ENCODE data around the gene ZHX3. TPM values are rescaled to one million over a fixed set of nuclear protein-coding genes. Genes with fewer than 3 reads are reported as not detected.

The ZHX3 gene
- total RNA-seq, 1 experiment from 2014 or later = 9.6 TPM

GRCh38 chr20:41137614-41138474 is 179.7 kb downstream of the ZHX3 start (continued):
- TF ChIP-seq E2F1 (CRISPR knock-in tag; IDR thresholded peaks at IDR 0.05) = peak; percentile 27; the same call in 1 of the 2 replicates
- TF ChIP-seq, protein P1, sequence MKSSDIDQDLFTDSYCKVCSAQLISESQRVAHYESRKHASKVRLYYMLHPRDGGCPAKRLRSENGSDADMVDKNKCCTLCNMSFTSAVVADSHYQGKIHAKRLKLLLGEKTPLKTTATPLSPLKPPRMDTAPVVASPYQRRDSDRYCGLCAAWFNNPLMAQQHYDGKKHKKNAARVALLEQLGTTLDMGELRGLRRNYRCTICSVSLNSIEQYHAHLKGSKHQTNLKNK (CRISPR knock-in tag; IDR thresholded peaks at IDR 0.05) = no peak
- TF ChIP-seq GRHL2 (CRISPR knock-in tag; IDR thresholded peaks at IDR 0.05; ENCODE audit: insufficient replicate concordance, severe bottlenecking) = no peak
- TF ChIP-seq ZNF396 (CRISPR knock-in tag; IDR thresholded peaks at IDR 0.05; ENCODE audit: borderline replicate concordance) = no peak
- TF ChIP-seq HMGXB4 (CRISPR knock-in tag; IDR thresholded peaks at IDR 0.05) = no peak
- no peak for TF ChIP-seq PRDM15 (CRISPR knock-in tag; IDR thresholded peaks at IDR 0.05)
- no peak; the same call in 1 of the 2 replicates for TF ChIP-seq PRRX2 (CRISPR knock-in tag; IDR thresholded peaks at IDR 0.05)
- TF ChIP-seq RELA (CRISPR knock-in tag; IDR thresholded peaks at IDR 0.05; ENCODE audit: borderline replicate concordance) = peak; percentile 65; the same call in 1 of the 2 replicates
- peak; percentile 40; the same call in 1 of the 2 replicates for TF ChIP-seq FOXP1 (CRISPR knock-in tag; IDR thresholded peaks at IDR 0.05; ENCODE audit: borderline replicate concordance)
- TF ChIP-seq FOXK1 (CRISPR knock-in tag; IDR thresholded peaks at IDR 0.05) = no peak
- no peak for TF ChIP-seq ZNF512 (CRISPR knock-in tag; IDR thresholded peaks at IDR 0.05; ENCODE audit: borderline replicate concordance)
- no peak for TF ChIP-seq ZNF121 (CRISPR knock-in tag; IDR thresholded peaks at IDR 0.05)
- no peak; the same call in 1 of the 2 replicates for TF ChIP-seq ETV6 (CRISPR knock-in tag; IDR thresholded peaks at IDR 0.05)
- TF ChIP-seq, protein P2, sequence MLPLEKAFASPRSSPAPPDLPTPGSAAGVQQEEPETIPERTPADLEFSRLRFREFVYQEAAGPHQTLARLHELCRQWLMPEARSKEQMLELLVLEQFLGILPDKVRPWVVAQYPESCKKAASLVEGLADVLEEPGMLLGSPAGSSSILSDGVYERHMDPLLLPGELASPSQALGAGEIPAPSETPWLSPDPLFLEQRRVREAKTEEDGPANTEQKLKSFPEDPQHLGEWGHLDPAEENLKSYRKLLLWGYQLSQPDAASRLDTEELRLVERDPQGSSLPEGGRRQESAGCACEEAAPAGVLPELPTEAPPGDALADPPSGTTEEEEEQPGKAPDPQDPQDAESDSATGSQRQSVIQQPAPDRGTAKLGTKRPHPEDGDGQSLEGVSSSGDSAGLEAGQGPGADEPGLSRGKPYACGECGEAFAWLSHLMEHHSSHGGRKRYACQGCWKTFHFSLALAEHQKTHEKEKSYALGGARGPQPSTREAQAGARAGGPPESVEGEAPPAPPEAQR (CRISPR knock-in tag; IDR thresholded peaks at IDR 0.05) = no peak
- TF ChIP-seq MAX (CRISPR knock-in tag; IDR thresholded peaks at IDR 0.05) = peak; percentile 70; the same call in 1 of the 2 replicates
- no peak for TF ChIP-seq RORB (CRISPR knock-in tag; IDR thresholded peaks at IDR 0.05)
- no peak for TF ChIP-seq IRF2 (CRISPR knock-in tag; IDR thresholded peaks at IDR 0.05; ENCODE audit: borderline replicate concordance, low read depth)
- no peak for TF ChIP-seq ZNF423 (CRISPR knock-in tag; IDR thresholded peaks at IDR 0.05)
- TF ChIP-seq SMAD3 (CRISPR knock-in tag; IDR thresholded peaks at IDR 0.05; ENCODE audit: borderline replicate concordance) = no peak
- no peak for TF ChIP-seq NR1H2 (CRISPR knock-in tag; IDR thresholded peaks at IDR 0.05)
- TF ChIP-seq, protein P3, sequence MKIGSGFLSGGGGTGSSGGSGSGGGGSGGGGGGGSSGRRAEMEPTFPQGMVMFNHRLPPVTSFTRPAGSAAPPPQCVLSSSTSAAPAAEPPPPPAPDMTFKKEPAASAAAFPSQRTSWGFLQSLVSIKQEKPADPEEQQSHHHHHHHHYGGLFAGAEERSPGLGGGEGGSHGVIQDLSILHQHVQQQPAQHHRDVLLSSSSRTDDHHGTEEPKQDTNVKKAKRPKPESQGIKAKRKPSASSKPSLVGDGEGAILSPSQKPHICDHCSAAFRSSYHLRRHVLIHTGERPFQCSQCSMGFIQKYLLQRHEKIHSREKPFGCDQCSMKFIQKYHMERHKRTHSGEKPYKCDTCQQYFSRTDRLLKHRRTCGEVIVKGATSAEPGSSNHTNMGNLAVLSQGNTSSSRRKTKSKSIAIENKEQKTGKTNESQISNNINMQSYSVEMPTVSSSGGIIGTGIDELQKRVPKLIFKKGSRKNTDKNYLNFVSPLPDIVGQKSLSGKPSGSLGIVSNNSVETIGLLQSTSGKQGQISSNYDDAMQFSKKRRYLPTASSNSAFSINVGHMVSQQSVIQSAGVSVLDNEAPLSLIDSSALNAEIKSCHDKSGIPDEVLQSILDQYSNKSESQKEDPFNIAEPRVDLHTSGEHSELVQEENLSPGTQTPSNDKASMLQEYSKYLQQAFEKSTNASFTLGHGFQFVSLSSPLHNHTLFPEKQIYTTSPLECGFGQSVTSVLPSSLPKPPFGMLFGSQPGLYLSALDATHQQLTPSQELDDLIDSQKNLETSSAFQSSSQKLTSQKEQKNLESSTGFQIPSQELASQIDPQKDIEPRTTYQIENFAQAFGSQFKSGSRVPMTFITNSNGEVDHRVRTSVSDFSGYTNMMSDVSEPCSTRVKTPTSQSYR (CRISPR knock-in tag; IDR thresholded peaks at IDR 0.05) = peak; percentile 52; the same call in 1 of the 2 replicates
- TF ChIP-seq ZNF416 (CRISPR knock-in tag; IDR thresholded peaks at IDR 0.05) = no peak

Data from WTC11 (cell line).